HepG2 (cell line): ENCODE measurements around the gene OSM. TPM values are rescaled to one million over a fixed set of nuclear protein-coding genes. Genes with fewer than 3 reads are reported as not detected.

Experiments used
- ATAC-seq: fragments of 200-7000 bp; cut with Tn5 transposase; 3 replicates; pipeline ENCODE4 v1.9.1; 2020; ENCODE audit warnings: mild to moderate bottlenecking, moderate library complexity
- BruUV-seq: library from RNA; stranded (reverse); fragments of 400-500 nt; replicated peaks from 2 replicates; lab custom pipeline; 2021; lab: Mats Ljungman, UMichigan
- CTCF ChIA-PET: fragments of 300-600 bp; formaldehyde crosslinking; extraction: SDS; loops from one replicate; lab custom pipeline; 2021; ENCODE audit warnings: low total read pairs, inconsistent platforms, low intra/inter-chr PET ratio; lab: Yijun Ruan, JAX
- POLR2A ChIA-PET: fragments of 350-600 bp; sonication (Branson Sonifier 250); formaldehyde crosslinking; loops from one replicate; lab custom pipeline; 2020; ENCODE audit warnings: antibody characterized with exemption, inconsistent platforms; lab: Yijun Ruan, JAX
- DNase-seq: peaks from one replicate; pipeline ENCODE4 v3.0.0-alpha.2; 2015; ENCODE audit warnings: low spot score
- FAIRE-seq: peaks from 3 replicates; lab custom pipeline; 2011; peaks lifted over from hg19 to GRCh38; lab: Jason Lieb, UNC
- H2AFZ ChIP-seq: one replicate; pipeline ENCODE4 v1.6.1; 2011; ENCODE audit warnings: low read length, inconsistent platforms
- H3K27ac ChIP-seq: fragments of 300-600 bp; 3 replicates; pipeline ENCODE4 v1.8.0; 2011; ENCODE audit warnings: mixed run types, mild to moderate bottlenecking, mixed read lengths, low read length, inconsistent platforms; ENCODE audit not compliant: insufficient read depth; ENCODE audit errors: extremely low read length
- H3K27me3 ChIP-seq, 2 experiments: fragments of 200-600 bp in 1 of 2; 2 replicates in 1 of 2; 3 replicates in 1 of 2; pipeline versions ENCODE4 v1.6.0 to v1.8.0; 2011; ENCODE audit warnings: low read length in 2 of 2, mild to moderate bottlenecking in 2 of 2, moderate library complexity in 2 of 2, inconsistent platforms in 1 of 2; ENCODE audit not compliant: insufficient read depth in 2 of 2, control insufficient read depth in 1 of 2
- H3K36me3 ChIP-seq, 2 experiments: fragments of 200-600 bp in 1 of 2; replicated peaks in 1 of 2; 2 replicates in 1 of 2; 3 replicates in 1 of 2; pipeline versions ENCODE4 v1.5.1 to v1.8.0; 2011; ENCODE audit warnings: low read length in 2 of 2, inconsistent platforms in 1 of 2; ENCODE audit not compliant: insufficient read depth in 2 of 2, control insufficient read depth in 1 of 2
- H3K4me1 ChIP-seq: 2 replicates; pipeline ENCODE4 v1.5.1; 2012; ENCODE audit warnings: low read length, inconsistent platforms; ENCODE audit not compliant: insufficient read depth
- H3K4me2 ChIP-seq: 2 replicates; pipeline ENCODE4 v1.6.0; 2011; ENCODE audit warnings: low read depth, low read length, inconsistent platforms
- H3K4me3 ChIP-seq, 3 experiments: fragments of 200-600 bp in 1 of 3; sonication (generic), shearing (Covaris generic) in 1 of 3; replicated peaks in 1 of 3; 2 replicates each; pipeline ENCODE4 v1.5.1; 2011 to 2016; ENCODE audit warnings: low read length in 3 of 3, inconsistent platforms in 2 of 3, low read depth in 2 of 3, mild to moderate bottlenecking in 2 of 3, control low read depth in 1 of 3, mixed read lengths in 1 of 3; ENCODE audit not compliant: insufficient read depth in 1 of 3
- H3K79me2 ChIP-seq: one replicate; pipeline ENCODE4 v1.6.1; 2011; ENCODE audit warnings: low read length, inconsistent platforms; ENCODE audit not compliant: insufficient read depth
- H3K9ac ChIP-seq: 2 replicates; pipeline ENCODE4 v1.6.0; 2011; ENCODE audit warnings: mild to moderate bottlenecking, low read depth, low read length, inconsistent platforms; ENCODE audit not compliant: insufficient read depth
- H3K9me3 ChIP-seq: 2 replicates; pipeline ENCODE4 v1.5.1; 2012; ENCODE audit warnings: mild to moderate bottlenecking, low read length
- H4K20me1 ChIP-seq: 2 replicates; pipeline ENCODE4 v1.6.0; 2011; ENCODE audit warnings: inconsistent platforms, mild to moderate bottlenecking, low read length, moderate library complexity; ENCODE audit not compliant: insufficient read depth
- CHD4 ChIP-seq: fragments of 200-600 bp; sonication (generic); IDR thresholded peaks from 2 replicates; pipeline ENCODE4 v1.7.0; 2017; ENCODE audit warnings: mild to moderate bottlenecking, low read length, borderline replicate concordance
- HCFC1 ChIP-seq: fragments of 150-350 bp; IDR thresholded peaks from 2 replicates; pipeline ENCODE4 v1.6.1; 2014; ENCODE audit warnings: low read depth, low read length
- JUNB ChIP-seq: sonication (generic); formaldehyde crosslinking; IDR thresholded peaks from 2 replicates; pipeline ENCODE4 v1.8.0; 2022; ENCODE audit warnings: missing genetic modification reagents, mild to moderate bottlenecking, borderline replicate concordance
- POGZ ChIP-seq: sonication (generic); formaldehyde crosslinking; IDR thresholded peaks from 2 replicates; pipeline ENCODE4 v1.4.0; 2020; ENCODE audit warnings: mild to moderate bottlenecking, missing genetic modification reagents
- ZIK1 ChIP-seq: sonication (generic); formaldehyde crosslinking; IDR thresholded peaks from 2 replicates; pipeline ENCODE4 v1.5.0; 2020; ENCODE audit warnings: mild to moderate bottlenecking, low read depth, missing genetic modification reagents, borderline replicate concordance
- ZSCAN29 ChIP-seq: sonication (generic); formaldehyde crosslinking; conservative IDR thresholded peaks from 2 replicates; pipeline ENCODE4 v1.4.0; 2020; ENCODE audit warnings: mild to moderate bottlenecking, missing genetic modification reagents
- WGBS: methylation state at CpG from one replicate; pipeline ENCODE4 v1.1.6; 2017; ENCODE audit warnings: low lambda C conversion rate; 5-methylcytosine and 5-hydroxymethylcytosine counted together
- in situ Hi-C: cut with HindIII; loops from 2 replicates; pipeline ENCODE4 v1.10.0; 2017; ENCODE audit warnings: low pct_unique_long_range_greater_than_20kb; ENCODE audit not compliant: extremely low pct_ligation_motif_present
- intact Hi-C: fragments of 100-400 bp; cut with micrococcal nuclease; formaldehyde crosslinking; loops from one replicate; pipeline ENCODE4 v1.10.0; 2022; ENCODE audit not compliant: unreplicated experiment
- polyA plus RNA-seq, 8 experiments: library from polyadenylated mRNA; depleted of rRNA in 3 of 8; stranded (reverse) in 7 of 8; unstranded in 1 of 8; fragments of >200 nt; fragmentation: Illumina TruSeq in 4 of 8; extraction: Trizol in 4 of 8; gene quantifications; 2 replicates each; pipeline versions ENCODE4 v1.2.1 to v1.2.3, GENCODE V29; 2011 to 2016; ENCODE audit warnings: low read depth in 4 of 8, missing spikeins in 1 of 8, mixed read lengths in 1 of 8; ENCODE audit not compliant: insufficient read depth in 1 of 8
- total RNA-seq, 5 experiments: library from RNA; depleted of rRNA; stranded (reverse); fragments of >200 nt; fragmentation: Illumina TruSeq; extraction: Trizol; gene quantifications; 2 replicates each; pipeline ENCODE4 v1.2.3, GENCODE V29; 2016; ENCODE audit warnings: low read depth in 1 of 5
- TF ChIP-seq, protein P1 (sequence below): sonication (generic); formaldehyde crosslinking; IDR thresholded peaks from 2 replicates; pipeline ENCODE4 v1.5.0; 2020; ENCODE audit warnings: mild to moderate bottlenecking, missing genetic modification reagents
- TF ChIP-seq, protein P2 (sequence below): sonication (generic); formaldehyde crosslinking; IDR thresholded peaks from 2 replicates; pipeline ENCODE4 v1.5.1; 2020; ENCODE audit warnings: mild to moderate bottlenecking, missing genetic modification reagents, moderate library complexity

Gene OSM
- total and polyA plus RNA-seq, 2 of the 13 experiments (the other 11 are each of a cell fraction or from before 2014, with no cell fraction given): not detected

DNA sequence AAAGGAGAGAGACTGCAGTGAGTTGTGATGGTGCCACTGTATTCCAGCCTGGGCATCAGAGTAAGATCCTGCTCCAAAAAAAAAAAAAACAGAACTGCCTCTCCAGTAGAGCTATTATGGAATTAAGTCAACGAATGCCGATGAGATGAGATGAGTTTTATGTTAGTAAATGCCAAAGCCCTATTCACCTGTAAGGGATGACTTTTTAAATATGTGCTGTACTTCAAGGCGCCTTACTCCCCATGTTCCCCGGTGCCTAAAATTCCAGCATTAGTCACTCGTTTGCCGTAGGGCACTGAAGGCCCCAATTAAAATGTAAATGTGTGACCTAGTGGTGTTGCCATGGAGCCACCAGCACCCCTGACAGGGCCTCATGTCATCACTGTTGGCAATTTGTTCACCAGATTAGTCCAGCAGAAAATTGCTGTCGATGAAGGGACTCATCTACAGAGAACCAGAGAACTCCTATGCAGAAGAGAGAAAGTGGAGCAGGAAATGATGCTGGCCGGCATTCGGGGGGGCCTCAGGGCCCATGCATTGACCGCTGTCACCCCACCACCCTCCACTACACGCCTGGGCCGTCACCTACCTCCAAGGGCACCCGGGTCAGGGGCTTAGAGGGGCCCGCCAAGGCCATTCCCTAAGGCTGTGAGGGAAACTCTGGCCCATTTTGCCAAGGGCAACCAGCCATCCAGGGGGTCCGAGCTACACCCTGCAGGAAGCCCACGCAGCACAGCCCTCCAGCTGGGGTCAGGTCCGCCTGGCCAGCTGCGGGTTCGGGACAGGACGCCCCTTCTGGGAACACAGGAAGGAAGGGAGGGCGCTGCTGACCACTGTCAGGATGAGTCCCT, 37.9 kb downstream of the OSM start:
- H2AFZ ChIP-seq: no peak overlapping the region
- H3K9ac ChIP-seq: no peak overlapping the region
- H3K4me3 ChIP-seq: no peak overlapping the region
- H3K36me3 ChIP-seq: no peaks in the 10 kb centered on the region
- POLR2A ChIA-PET: no interaction called here
- no peak for ATAC-seq
- no peaks in the 10 kb centered on the region for H3K79me2 ChIP-seq
- WGBS: 19% methylated on average over 7 of the region's 21 CpGs
- intact Hi-C loops: no loop called here
- H3K4me1 ChIP-seq: peaks cover 44% of the 10 kb centered on the region
- BruUV-seq: no TSS peak
- TF ChIP-seq, protein P1, sequence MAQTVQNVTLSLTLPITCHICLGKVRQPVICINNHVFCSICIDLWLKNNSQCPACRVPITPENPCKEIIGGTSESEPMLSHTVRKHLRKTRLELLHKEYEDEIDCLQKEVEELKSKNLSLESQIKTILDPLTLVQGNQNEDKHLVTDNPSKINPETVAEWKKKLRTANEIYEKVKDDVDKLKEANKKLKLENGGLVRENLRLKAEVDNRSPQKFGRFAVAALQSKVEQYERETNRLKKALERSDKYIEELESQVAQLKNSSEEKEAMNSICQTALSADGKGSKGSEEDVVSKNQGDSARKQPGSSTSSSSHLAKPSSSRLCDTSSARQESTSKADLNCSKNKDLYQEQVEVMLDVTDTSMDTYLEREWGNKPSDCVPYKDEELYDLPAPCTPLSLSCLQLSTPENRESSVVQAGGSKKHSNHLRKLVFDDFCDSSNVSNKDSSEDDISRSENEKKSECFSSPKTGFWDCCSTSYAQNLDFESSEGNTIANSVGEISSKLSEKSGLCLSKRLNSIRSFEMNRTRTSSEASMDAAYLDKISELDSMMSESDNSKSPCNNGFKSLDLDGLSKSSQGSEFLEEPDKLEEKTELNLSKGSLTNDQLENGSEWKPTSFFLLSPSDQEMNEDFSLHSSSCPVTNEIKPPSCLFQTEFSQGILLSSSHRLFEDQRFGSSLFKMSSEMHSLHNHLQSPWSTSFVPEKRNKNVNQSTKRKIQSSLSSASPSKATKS (CRISPR knock-in tag): no peak
- TF ChIP-seq CHD4 (no peak), HCFC1 (no peak), POGZ (CRISPR knock-in tag) (no peak), ZSCAN29 (CRISPR knock-in tag) (no peak), ZIK1 (CRISPR knock-in tag) (no peak), JUNB (CRISPR knock-in tag) (no peak)
- TF ChIP-seq, protein P2, sequence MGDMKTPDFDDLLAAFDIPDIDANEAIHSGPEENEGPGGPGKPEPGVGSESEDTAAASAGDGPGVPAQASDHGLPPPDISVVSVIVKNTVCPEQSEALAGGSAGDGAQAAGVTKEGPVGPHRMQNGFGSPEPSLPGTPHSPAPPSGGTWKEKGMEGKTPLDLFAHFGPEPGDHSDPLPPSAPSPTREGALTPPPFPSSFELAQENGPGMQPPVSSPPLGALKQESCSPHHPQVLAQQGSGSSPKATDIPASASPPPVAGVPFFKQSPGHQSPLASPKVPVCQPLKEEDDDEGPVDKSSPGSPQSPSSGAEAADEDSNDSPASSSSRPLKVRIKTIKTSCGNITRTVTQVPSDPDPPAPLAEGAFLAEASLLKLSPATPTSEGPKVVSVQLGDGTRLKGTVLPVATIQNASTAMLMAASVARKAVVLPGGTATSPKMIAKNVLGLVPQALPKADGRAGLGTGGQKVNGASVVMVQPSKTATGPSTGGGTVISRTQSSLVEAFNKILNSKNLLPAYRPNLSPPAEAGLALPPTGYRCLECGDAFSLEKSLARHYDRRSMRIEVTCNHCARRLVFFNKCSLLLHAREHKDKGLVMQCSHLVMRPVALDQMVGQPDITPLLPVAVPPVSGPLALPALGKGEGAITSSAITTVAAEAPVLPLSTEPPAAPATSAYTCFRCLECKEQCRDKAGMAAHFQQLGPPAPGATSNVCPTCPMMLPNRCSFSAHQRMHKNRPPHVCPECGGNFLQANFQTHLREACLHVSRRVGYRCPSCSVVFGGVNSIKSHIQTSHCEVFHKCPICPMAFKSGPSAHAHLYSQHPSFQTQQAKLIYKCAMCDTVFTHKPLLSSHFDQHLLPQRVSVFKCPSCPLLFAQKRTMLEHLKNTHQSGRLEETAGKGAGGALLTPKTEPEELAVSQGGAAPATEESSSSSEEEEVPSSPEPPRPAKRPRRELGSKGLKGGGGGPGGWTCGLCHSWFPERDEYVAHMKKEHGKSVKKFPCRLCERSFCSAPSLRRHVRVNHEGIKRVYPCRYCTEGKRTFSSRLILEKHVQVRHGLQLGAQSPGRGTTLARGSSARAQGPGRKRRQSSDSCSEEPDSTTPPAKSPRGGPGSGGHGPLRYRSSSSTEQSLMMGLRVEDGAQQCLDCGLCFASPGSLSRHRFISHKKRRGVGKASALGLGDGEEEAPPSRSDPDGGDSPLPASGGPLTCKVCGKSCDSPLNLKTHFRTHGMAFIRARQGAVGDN (CRISPR knock-in tag): peak; percentile 29; the same call in 1 of the 2 replicates
- TF ChIP-seq, all 625 proteins: peak for 1
- Histone ChIP-seq H3K27ac (no peak overlapping the region), H3K9me3 (no peaks in the 10 kb centered on the region), H3K4me2 (no peak overlapping the region; the same call in 1 of the 2 replicates), H3K27me3 (peaks cover 14 to 49% of the 10 kb centered on the region in 2 experiments; a peak in 4 of 5 replicates), H4K20me1 (no peaks in the 10 kb centered on the region)
- CTCF ChIA-PET: no interaction called here
- FAIRE-seq: no peak
- no peak for DNase-seq
- in situ Hi-C loops: no loop called here
